ENCODE results near the gene TCF7L1.

Gene TCF7L1

DNA sequence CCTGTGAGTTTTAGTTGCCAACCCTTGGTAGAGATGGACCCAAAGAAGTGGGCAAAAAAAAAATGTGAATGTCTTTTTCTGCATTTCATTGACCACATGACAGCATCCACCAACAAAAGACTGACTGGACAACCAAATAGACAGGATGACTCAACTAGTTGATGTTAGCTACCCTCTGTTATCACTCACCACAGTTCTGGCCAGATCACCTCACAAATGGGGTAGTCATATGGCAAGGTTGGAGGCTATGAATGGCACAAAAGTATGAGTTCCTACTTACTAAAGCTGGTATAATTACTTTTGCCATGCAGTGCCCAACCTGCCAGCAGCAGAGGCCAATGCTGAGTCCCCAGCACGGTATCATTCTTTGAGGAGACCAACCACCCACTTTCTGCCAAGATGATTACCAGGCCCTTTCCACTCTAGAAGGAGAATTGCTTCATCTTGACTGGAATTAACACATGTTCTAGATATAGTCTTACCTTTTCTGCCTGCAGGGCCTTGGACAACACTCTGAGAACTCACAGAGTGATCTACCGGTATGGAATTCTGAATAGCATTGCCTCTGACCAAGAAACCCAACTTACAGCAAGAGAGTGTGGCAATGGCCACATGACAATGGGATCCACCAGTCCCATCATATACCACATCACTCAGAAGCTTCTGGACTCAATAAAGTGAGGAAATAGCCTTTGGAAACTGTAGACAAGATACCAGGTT lies 20.1 kb upstream of the TCF7L1 start:
- Histone ChIP-seq H3F3A (ENCODE audit: low read depth) (no peaks in the 10 kb centered on the region), H3K9ac (ENCODE audit: low read depth, low read length, poor library complexity, severe bottlenecking) (no peak overlapping the region), H3K27me3 (ENCODE audit: insufficient read depth, low read length, poor library complexity, severe bottlenecking) (no peaks in the 10 kb centered on the region), H3K4me3 (ENCODE audit: low read length, poor library complexity, severe bottlenecking) (no peak overlapping the region), H3K4me1 (ENCODE audit: insufficient read depth, low read length, poor library complexity, severe bottlenecking) (no peaks in the 10 kb centered on the region), H2AFZ (ENCODE audit: low read length) (no peak overlapping the region), H3K4me2 (ENCODE audit: low read depth, low read length, poor library complexity, severe bottlenecking) (no peak overlapping the region), H3K9me2 (replicated peaks; ENCODE audit: low read depth, low read length) (no peaks in the 10 kb centered on the region), H3K9me3 (ENCODE audit: insufficient read depth, low read depth, low read length) (no peaks in the 10 kb centered on the region), H4K20me1 (ENCODE audit: insufficient read depth, low read length, poor library complexity, severe bottlenecking) (no peaks in the 10 kb centered on the region), H3K79me2 (ENCODE audit: insufficient read depth, low read length) (no peaks in the 10 kb centered on the region), H3K36me3 (ENCODE audit: insufficient read depth, low read length) (no peaks in the 10 kb centered on the region)
- TF ChIP-seq, protein P1, sequence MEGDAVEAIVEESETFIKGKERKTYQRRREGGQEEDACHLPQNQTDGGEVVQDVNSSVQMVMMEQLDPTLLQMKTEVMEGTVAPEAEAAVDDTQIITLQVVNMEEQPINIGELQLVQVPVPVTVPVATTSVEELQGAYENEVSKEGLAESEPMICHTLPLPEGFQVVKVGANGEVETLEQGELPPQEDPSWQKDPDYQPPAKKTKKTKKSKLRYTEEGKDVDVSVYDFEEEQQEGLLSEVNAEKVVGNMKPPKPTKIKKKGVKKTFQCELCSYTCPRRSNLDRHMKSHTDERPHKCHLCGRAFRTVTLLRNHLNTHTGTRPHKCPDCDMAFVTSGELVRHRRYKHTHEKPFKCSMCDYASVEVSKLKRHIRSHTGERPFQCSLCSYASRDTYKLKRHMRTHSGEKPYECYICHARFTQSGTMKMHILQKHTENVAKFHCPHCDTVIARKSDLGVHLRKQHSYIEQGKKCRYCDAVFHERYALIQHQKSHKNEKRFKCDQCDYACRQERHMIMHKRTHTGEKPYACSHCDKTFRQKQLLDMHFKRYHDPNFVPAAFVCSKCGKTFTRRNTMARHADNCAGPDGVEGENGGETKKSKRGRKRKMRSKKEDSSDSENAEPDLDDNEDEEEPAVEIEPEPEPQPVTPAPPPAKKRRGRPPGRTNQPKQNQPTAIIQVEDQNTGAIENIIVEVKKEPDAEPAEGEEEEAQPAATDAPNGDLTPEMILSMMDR (conservative IDR thresholded peaks at IDR 0.05; ENCODE audit: low read length) = no peak
- no peak for TF ChIP-seq EZH2phosphoT487 (IDR thresholded peaks at IDR 0.05; ENCODE audit: borderline replicate concordance)

DNA sequence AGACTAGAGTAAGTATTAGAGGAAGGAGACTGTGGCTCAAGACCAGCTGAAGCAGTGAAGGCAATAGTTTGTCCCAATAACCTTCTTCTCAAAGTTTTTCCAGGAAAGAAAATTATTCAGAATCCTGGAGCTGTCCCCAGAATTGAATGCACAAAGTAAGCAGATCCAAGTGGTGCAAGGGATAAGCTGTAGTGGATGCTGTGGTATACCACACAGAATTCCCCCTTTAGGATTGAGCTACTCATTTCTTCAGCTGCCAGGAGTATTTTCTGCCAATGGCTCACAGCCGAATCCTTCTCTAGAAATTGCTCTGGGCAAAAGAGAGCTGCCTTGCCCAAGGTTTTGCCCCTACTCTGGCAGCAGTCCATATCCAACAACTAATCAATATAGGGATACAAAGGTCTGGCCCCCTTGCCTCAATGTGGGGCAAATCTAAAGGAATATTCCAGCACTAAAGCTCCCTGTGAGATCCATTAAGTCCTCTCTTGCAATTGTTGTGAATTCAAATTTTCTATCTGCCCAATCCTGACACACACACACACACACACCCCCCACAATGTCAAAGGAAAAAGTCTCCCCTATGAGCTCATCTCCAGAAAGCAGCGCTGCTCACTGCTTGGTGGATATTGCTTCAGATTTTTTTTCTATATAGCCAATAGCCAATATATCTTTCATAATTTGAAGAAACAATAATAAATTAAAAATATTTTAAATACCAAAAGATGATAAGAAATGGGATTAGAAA lies 18.4 kb upstream of the TCF7L1 start:
- H3K4me2 ChIP-seq (ENCODE audit: low read depth, low read length, poor library complexity, severe bottlenecking) = no peak overlapping the region
- no peaks in the 10 kb centered on the region for H3K27me3 ChIP-seq (ENCODE audit: insufficient read depth, low read length, poor library complexity, severe bottlenecking)

DNA sequence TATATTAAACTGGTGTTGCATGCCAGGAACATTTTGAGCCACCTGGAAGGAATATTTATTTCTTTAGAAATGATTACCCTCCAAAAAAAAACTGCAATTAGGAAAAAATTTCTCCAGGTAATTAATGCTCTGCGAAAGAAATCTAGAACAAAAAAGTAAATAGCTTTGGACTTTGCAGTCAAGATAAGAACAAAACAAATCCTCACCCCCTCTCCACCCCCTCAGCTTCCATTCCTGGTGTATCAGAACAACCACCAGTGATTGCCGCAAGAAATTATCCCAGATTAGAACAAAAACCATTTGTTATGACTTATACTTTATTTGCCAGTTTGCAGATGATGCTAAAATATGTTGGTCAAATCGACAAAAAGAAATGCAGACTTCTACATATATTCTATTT lies 17.0 kb upstream of the TCF7L1 start:
- no peaks in the 10 kb centered on the region for H3K27me3 ChIP-seq (ENCODE audit: insufficient read depth, low read length, poor library complexity, severe bottlenecking)
- H3K4me3 ChIP-seq (ENCODE audit: low read length, poor library complexity, severe bottlenecking) = no peak overlapping the region
- H3K4me2 ChIP-seq (ENCODE audit: low read depth, low read length, poor library complexity, severe bottlenecking) = no peak overlapping the region
- TF ChIP-seq, protein P1 (conservative IDR thresholded peaks at IDR 0.05; ENCODE audit: low read length) = no peak
- no peak for TF ChIP-seq EZH2phosphoT487 (IDR thresholded peaks at IDR 0.05; ENCODE audit: borderline replicate concordance)
- H3K9me3 ChIP-seq (ENCODE audit: insufficient read depth, low read depth, low read length) = no peaks in the 10 kb centered on the region
- no peaks in the 10 kb centered on the region for H3F3A ChIP-seq (ENCODE audit: low read depth)
- no peaks in the 10 kb centered on the region for H3K36me3 ChIP-seq (ENCODE audit: insufficient read depth, low read length)
- H2AFZ ChIP-seq (ENCODE audit: low read length) = no peak overlapping the region
- no peaks in the 10 kb centered on the region for H3K4me1 ChIP-seq (ENCODE audit: insufficient read depth, low read length, poor library complexity, severe bottlenecking)
- H4K20me1 ChIP-seq (ENCODE audit: insufficient read depth, low read length, poor library complexity, severe bottlenecking) = no peaks in the 10 kb centered on the region
- no peaks in the 10 kb centered on the region for H3K9me2 ChIP-seq (replicated peaks; ENCODE audit: low read depth, low read length)
- no peaks in the 10 kb centered on the region for H3K79me2 ChIP-seq (ENCODE audit: insufficient read depth, low read length)
- no peak overlapping the region for H3K9ac ChIP-seq (ENCODE audit: low read depth, low read length, poor library complexity, severe bottlenecking)

More for the DNA sequence above, 18.4 kb upstream of the TCF7L1 start:
- Histone ChIP-seq H2AFZ (ENCODE audit: low read length) (no peak overlapping the region), H3K4me3 (ENCODE audit: low read length, poor library complexity, severe bottlenecking) (no peak overlapping the region), H3K4me1 (ENCODE audit: insufficient read depth, low read length, poor library complexity, severe bottlenecking) (no peaks in the 10 kb centered on the region), H4K20me1 (ENCODE audit: insufficient read depth, low read length, poor library complexity, severe bottlenecking) (no peaks in the 10 kb centered on the region), H3K9ac (ENCODE audit: low read depth, low read length, poor library complexity, severe bottlenecking) (no peak overlapping the region), H3F3A (ENCODE audit: low read depth) (no peaks in the 10 kb centered on the region), H3K36me3 (ENCODE audit: insufficient read depth, low read length) (no peaks in the 10 kb centered on the region), H3K9me3 (ENCODE audit: insufficient read depth, low read depth, low read length) (no peaks in the 10 kb centered on the region), H3K9me2 (replicated peaks; ENCODE audit: low read depth, low read length) (no peaks in the 10 kb centered on the region), H3K79me2 (ENCODE audit: insufficient read depth, low read length) (no peaks in the 10 kb centered on the region)
- TF ChIP-seq, protein P1 (conservative IDR thresholded peaks at IDR 0.05; ENCODE audit: low read length) = no peak
